ENCODE data around the gene KSR2.

The KSR2 gene

GRCh38 chr12:117855165-117855564 lies 113.6 kb downstream of the KSR2 start:
- DNase-seq = no peak

GRCh38 chr12:117854339-117855012 lies 114.3 kb downstream of the KSR2 start:
- peak; percentile 54 for DNase-seq

- DNase-seq = no peak
Observed at GRCh38 chr12:117853600-117853999, 115.2 kb downstream of the KSR2 start.

GRCh38 chr12:117850048-117850447 lies 118.7 kb downstream of the KSR2 start:
- DNase-seq = no peak

GRCh38 chr12:117847371-117847770 lies 121.4 kb downstream of the KSR2 start:
- no peak for DNase-seq

- no peak for DNase-seq
Observed at GRCh38 chr12:117845271-117845904, 123.4 kb downstream of the KSR2 start.

GRCh38 chr12:117844114-117844830 lies 124.5 kb downstream of the KSR2 start:
- no peak for DNase-seq

GRCh38 chr12:117842630-117843029 lies 126.2 kb downstream of the KSR2 start:
- no peak for DNase-seq

- DNase-seq = no peak
Observed at GRCh38 chr12:117842220-117842619, 126.6 kb downstream of the KSR2 start.

- DNase-seq = no peak
Observed at GRCh38 chr12:117837737-117838050, 131.1 kb downstream of the KSR2 start.

- peak; percentile 13 for DNase-seq
Observed at GRCh38 chr12:117836999-117837736, 131.6 kb downstream of the KSR2 start.

GRCh38 chr12:117836476-117836875 lies 132.3 kb downstream of the KSR2 start:
- DNase-seq = no peak

GRCh38 chr12:117835156-117835555 lies 133.6 kb downstream of the KSR2 start:
- DNase-seq = no peak

- DNase-seq = no peak
Observed at GRCh38 chr12:117832459-117833457, 136.0 kb downstream of the KSR2 start.

GRCh38 chr12:117830471-117830870 lies 138.3 kb downstream of the KSR2 start:
- DNase-seq = no peak

- no peak for DNase-seq
Observed at GRCh38 chr12:117829108-117829507, 139.7 kb downstream of the KSR2 start.

GRCh38 chr12:117827660-117828059 lies 141.1 kb downstream of the KSR2 start:
- no peak for DNase-seq

GRCh38 chr12:117825827-117826226 lies 143.0 kb downstream of the KSR2 start:
- no peak for DNase-seq

- DNase-seq = no peak
Observed at GRCh38 chr12:117821480-117822175, 147.2 kb downstream of the KSR2 start.

- no peak for DNase-seq
Observed at GRCh38 chr12:117820216-117820907, 148.4 kb downstream of the KSR2 start.

GRCh38 chr12:117819160-117819559 lies 149.6 kb downstream of the KSR2 start:
- DNase-seq = no peak
